GM12891 (cell line): ENCODE measurements around the gene CD74.

Experiments used
- POLR2A ChIP-seq: IDR thresholded peaks from 2 replicates; pipeline ENCODE4 v1.6.1; 2011; ENCODE audit warnings: low read depth, low read length, control low read depth
- POLR2AphosphoS5 ChIP-seq: IDR thresholded peaks from 2 replicates; pipeline ENCODE4 v1.6.1; 2011; ENCODE audit warnings: low read depth, low read length, control low read depth

DNA sequence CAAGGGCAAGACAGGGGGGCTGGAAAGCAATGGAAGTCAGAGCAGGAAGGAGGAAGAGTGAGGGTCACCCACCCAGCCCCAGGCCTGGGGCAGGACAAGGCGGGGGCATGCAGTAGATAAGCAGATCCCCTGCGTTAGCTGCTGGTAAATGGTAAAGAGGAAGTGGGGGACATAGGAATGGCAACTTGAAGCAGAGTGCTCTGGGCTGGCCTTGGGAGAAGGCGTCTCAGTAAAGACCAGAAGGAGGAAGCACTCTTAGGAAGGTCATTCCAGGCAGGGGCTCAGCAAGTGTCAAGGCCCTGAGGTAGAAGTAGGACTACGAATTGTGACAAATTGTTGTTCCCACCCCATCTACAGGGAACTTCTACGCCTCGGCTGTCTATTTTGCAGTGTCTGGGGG lies 40.1 kb downstream of the CD74 start:
- TF ChIP-seq POLR2A (no peak), POLR2AphosphoS5 (no peak)
